Ovary (tissue), 3 donors: ENCODE measurements around the gene ATP7A.

Experiments
- CTCF ChIP-seq, 3 donors: fragments of 450-650 bp in 2 of 3; fragments of 200-600 bp in 1 of 3; IDR thresholded peaks; one replicate each; pipeline versions ENCODE4 v1.5.1 to v1.8.0; 2016 to 2022; ENCODE audit warnings: antibody characterized with exemption in 3 of 3, mild to moderate bottlenecking in 1 of 3
- POLR2A ChIP-seq: fragments of 450-650 bp; IDR thresholded peaks from one replicate; pipeline ENCODE4 v1.6.1; 2017; ENCODE audit warnings: antibody characterized with exemption, mild to moderate bottlenecking, moderate library complexity
- donor health status: DM: no; HTN: no; CAD: no.

- no peak for TF ChIP-seq CTCF (IDR thresholded peaks at IDR 0.05)
- no peak for TF ChIP-seq POLR2A
These were observed 35.5 kb downstream of the ATP7A start for GRCh38 chrX:77945910-77946545.
